Kasumi-1 (cell line): ENCODE results near the gene WAC.
"Not testable (repeated sequence)": the region's sequence is repeated elsewhere in the genome, so short reads cannot be mapped to it uniquely, and the experiment has no call there.

ENCODE experiments used
- DNase-seq, 2 experiments: peaks; one replicate each; lab custom pipeline; 2025; lab: John Stamatoyannopoulos, UW

WAC gene

GRCh38 chr10:28612877-28613276 is 80.0 kb downstream of the WAC start:
- DNase-seq = no peak

- no peak for DNase-seq
These were observed 83.6 kb downstream of the WAC start for GRCh38 chr10:28616514-28616913.

- DNase-seq = no peak
These were observed 86.5 kb downstream of the WAC start for GRCh38 chr10:28619455-28619854.

- no peak for DNase-seq
These were observed 87.3 kb downstream of the WAC start for GRCh38 chr10:28620251-28620650.

- DNase-seq = no peak
These were observed 90.6 kb downstream of the WAC start for GRCh38 chr10:28623483-28623882.

GRCh38 chr10:28624351-28624750 is 91.4 kb downstream of the WAC start:
- DNase-seq = no peak

- no peak for DNase-seq
These were observed 94.2 kb downstream of the WAC start for GRCh38 chr10:28627102-28627501.

GRCh38 chr10:28628184-28628893 is 95.4 kb downstream of the WAC start:
- peak; percentile 61 to 64 for DNase-seq

GRCh38 chr10:28631896-28632583 is 99.1 kb downstream of the WAC start:
- no peak for DNase-seq

GRCh38 chr10:28632584-28632945 is 99.6 kb downstream of the WAC start:
- DNase-seq = no peak

GRCh38 chr10:28633750-28634149 is 100.8 kb downstream of the WAC start:
- DNase-seq = no peak

GRCh38 chr10:28637346-28637745 is 104.4 kb downstream of the WAC start:
- DNase-seq = no peak

- no peak for DNase-seq
These were observed 105.5 kb downstream of the WAC start for GRCh38 chr10:28638392-28638791.

- DNase-seq = no peak
These were observed 107.6 kb downstream of the WAC start for GRCh38 chr10:28640551-28640950.

GRCh38 chr10:28644647-28645046 is 111.7 kb downstream of the WAC start:
- no peak for DNase-seq

- no peak for DNase-seq
These were observed 119.2 kb downstream of the WAC start for GRCh38 chr10:28652106-28652505.

GRCh38 chr10:28652703-28653102 is 119.8 kb downstream of the WAC start:
- no peak for DNase-seq

GRCh38 chr10:28658824-28659223 is 125.9 kb downstream of the WAC start:
- DNase-seq = not testable (repeated sequence)

GRCh38 chr10:28661035-28661434 is 128.1 kb downstream of the WAC start:
- no peak for DNase-seq

- DNase-seq = peak; percentile 92 to 94
These were observed 130.9 kb downstream of the WAC start for GRCh38 chr10:28663576-28664368.

- DNase-seq = no peak
These were observed 131.4 kb downstream of the WAC start for GRCh38 chr10:28664369-28664740.

GRCh38 chr10:28666751-28667467 is 134.0 kb downstream of the WAC start:
- DNase-seq = no peak
